HG03342 (cell line): Measurements from ENCODE around the gene DOCK2.

ENCODE experiments used
- ATAC-seq: cut with Tn5 transposase; IDR thresholded peaks from one replicate; pipeline ENCODE4 v1.9.1; 2021; ENCODE audit warnings: mild to moderate bottlenecking, moderate library complexity; ENCODE audit not compliant: unreplicated experiment

DOCK2 gene

GRCh38 chr5:169753795-169754194 lies 116.7 kb downstream of the DOCK2 start:
- ATAC-seq: no peak

GRCh38 chr5:169754737-169755136 lies 117.7 kb downstream of the DOCK2 start:
- no peak for ATAC-seq

- ATAC-seq: no peak
These were observed 119.1 kb downstream of the DOCK2 start for GRCh38 chr5:169756071-169756765.

- no peak for ATAC-seq
These were observed 119.9 kb downstream of the DOCK2 start for GRCh38 chr5:169757016-169757415.

- ATAC-seq: no peak
These were observed 121.8 kb downstream of the DOCK2 start for GRCh38 chr5:169758886-169759285.

- ATAC-seq: no peak
These were observed 123.2 kb downstream of the DOCK2 start for GRCh38 chr5:169760229-169760628.

GRCh38 chr5:169762338-169763095 lies 125.4 kb downstream of the DOCK2 start:
- ATAC-seq: no peak

- peak; percentile 75 for ATAC-seq
These were observed 126.4 kb downstream of the DOCK2 start for GRCh38 chr5:169763376-169764017.

GRCh38 chr5:169764018-169764378 lies 126.9 kb downstream of the DOCK2 start:
- no peak for ATAC-seq

- ATAC-seq: no peak
These were observed 128.3 kb downstream of the DOCK2 start for GRCh38 chr5:169765176-169765996.

GRCh38 chr5:169766943-169767342 lies 129.9 kb downstream of the DOCK2 start:
- ATAC-seq: peak; percentile 27

- ATAC-seq: no peak
These were observed 130.9 kb downstream of the DOCK2 start for GRCh38 chr5:169767938-169768337.

GRCh38 chr5:169768416-169768815 lies 131.3 kb downstream of the DOCK2 start:
- no peak for ATAC-seq

- ATAC-seq: no peak
These were observed 133.0 kb downstream of the DOCK2 start for GRCh38 chr5:169770109-169770508.

GRCh38 chr5:169772256-169772655 lies 135.2 kb downstream of the DOCK2 start:
- no peak for ATAC-seq

GRCh38 chr5:169772688-169773087 lies 135.6 kb downstream of the DOCK2 start:
- ATAC-seq: no peak

GRCh38 chr5:169777159-169777558 lies 140.1 kb downstream of the DOCK2 start:
- ATAC-seq: no peak

GRCh38 chr5:169778622-169779596 lies 141.8 kb downstream of the DOCK2 start:
- peak; percentile 90 for ATAC-seq

GRCh38 chr5:169781420-169782345 lies 144.6 kb downstream of the DOCK2 start:
- ATAC-seq: no peak
